SK-N-MC (cell line): Measurements from ENCODE around the gene UBE2G1.
"Not testable (repeated sequence)": the region's sequence is repeated elsewhere in the genome, so short reads cannot be mapped to it uniquely, and the experiment has no call there.

Experiments
- DNase-seq: peaks from one replicate; pipeline ENCODE4 v3.0.0-alpha.2; 2011; ENCODE audit warnings: low read depth, low spot score
- H3K27ac ChIP-seq: fragments of 200-600 bp; sonication (generic); 2 replicates; pipeline ENCODE4 v1.5.1; 2016; ENCODE audit warnings: mixed run types
- H3K36me3 ChIP-seq: fragments of 200-600 bp; sonication (generic); 2 replicates; pipeline ENCODE4 v1.6.1; 2017; ENCODE audit warnings: antibody characterized with exemption, low read length, mixed read lengths; ENCODE audit not compliant: insufficient read depth
- H3K4me3 ChIP-seq: fragments of 200-600 bp; sonication (generic); 2 replicates; pipeline ENCODE4 v1.5.1; 2016
- H3K9ac ChIP-seq: fragments of 200-600 bp; sonication (generic); 2 replicates; pipeline ENCODE4 v1.8.0; 2017; ENCODE audit warnings: mixed run types, mixed read lengths; ENCODE audit not compliant: insufficient read length
- H3K9me3 ChIP-seq: fragments of 200-600 bp; sonication (generic); 2 replicates; pipeline ENCODE4 v1.6.1; 2017; ENCODE audit warnings: low read depth, mild to moderate bottlenecking, antibody characterized with exemption, low read length, moderate library complexity, mixed read lengths
- EZH2 ChIP-seq: fragments of 200-600 bp; sonication (generic); IDR thresholded peaks from one replicate; pipeline ENCODE4 v1.6.1; 2017; ENCODE audit warnings: antibody characterized with exemption
- FOXP2 ChIP-seq: optimal IDR thresholded peaks from 2 replicates; pipeline ENCODE3; 2011; ENCODE audit warnings: mild to moderate bottlenecking, moderate library complexity; ENCODE audit not compliant: insufficient read depth; ENCODE audit errors: extremely low read length, control extremely low read depth
- POLR2AphosphoS5 ChIP-seq: IDR thresholded peaks from 2 replicates; pipeline ENCODE4 v1.6.1; 2012; ENCODE audit warnings: mild to moderate bottlenecking, low read depth, low read length, borderline replicate concordance

UBE2G1 gene

DNA sequence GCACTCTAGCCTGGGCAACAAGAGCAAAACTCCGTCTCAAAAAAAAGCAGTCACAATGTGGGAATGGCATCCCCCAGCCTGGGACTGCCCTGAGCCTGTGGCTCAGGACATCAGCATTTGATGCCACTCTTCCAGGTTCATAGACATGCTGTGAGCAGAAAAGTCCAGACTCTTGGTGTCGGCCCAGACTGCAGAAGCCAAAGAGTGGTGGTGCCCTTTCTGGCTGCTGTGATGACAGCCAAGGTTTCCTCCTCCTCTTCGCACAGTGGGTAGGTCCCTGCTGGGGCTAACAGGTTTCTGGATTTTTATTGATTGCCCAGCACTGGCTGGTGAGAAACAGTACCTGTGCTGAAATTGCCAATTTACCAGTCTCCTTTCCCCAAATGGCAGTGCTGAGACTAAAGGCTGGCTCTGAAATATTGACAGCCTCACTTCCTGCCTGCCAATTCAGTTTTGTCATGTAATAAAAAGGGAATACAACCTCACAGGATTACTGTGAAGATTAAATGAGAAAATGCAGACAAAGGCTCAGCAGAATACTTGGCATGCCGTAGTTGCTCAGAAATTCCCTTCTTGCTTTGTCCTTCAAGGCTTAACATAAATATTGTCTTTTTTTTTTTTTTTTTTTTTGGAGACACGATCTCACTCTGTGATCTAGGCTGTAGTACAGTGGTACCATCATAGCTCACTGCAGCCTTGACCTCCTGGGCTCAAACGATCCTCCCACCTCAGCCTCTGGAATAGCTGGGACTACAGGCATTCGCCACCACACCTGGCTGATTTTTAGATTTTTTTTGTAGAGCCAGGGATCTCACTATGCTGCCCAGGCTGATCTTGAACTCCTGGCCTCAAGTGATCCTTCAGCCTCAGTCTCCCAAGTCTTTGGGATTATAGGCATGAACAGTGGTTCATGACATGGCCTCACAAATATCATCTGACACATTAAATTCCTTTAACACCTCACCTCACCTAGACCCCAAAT lies 15.5 kb upstream of the UBE2G1 start:
- TF ChIP-seq FOXP2 (no peak), POLR2AphosphoS5 (no peak), EZH2 (no peak)
- Histone ChIP-seq H3K27ac (no peak overlapping the region), H3K36me3 (no peaks in the 10 kb centered on the region), H3K4me3 (no peak overlapping the region), H3K9me3 (no peaks in the 10 kb centered on the region), H3K9ac (no peak overlapping the region)
- no peak for DNase-seq

DNA sequence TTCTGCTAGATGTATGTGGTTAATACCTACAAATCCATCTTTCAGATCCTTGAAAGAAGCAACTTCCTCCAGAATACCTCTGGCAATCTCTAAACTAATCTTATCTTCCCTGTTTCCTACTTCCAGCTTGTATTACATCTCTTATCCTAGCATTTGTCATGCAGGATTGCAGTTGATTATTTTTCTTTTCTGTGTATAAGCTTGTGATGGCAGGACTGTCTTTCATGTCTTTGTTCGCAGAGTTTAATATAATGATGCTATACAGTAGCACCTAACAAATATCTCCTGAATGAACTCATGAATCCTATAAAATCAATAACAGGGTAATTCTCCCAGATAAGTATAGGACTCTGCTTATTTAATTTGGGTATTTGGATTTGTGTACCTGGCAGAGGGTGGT lies 12.2 kb upstream of the UBE2G1 start:
- Histone ChIP-seq H3K9ac (no peak overlapping the region), H3K27ac (no peak overlapping the region), H3K4me3 (no peak overlapping the region), H3K9me3 (no peaks in the 10 kb centered on the region), H3K36me3 (no peaks in the 10 kb centered on the region)
- TF ChIP-seq FOXP2 = no peak
- TF ChIP-seq EZH2 = no peak
- no peak for TF ChIP-seq POLR2AphosphoS5
- DNase-seq = no peak

DNA sequence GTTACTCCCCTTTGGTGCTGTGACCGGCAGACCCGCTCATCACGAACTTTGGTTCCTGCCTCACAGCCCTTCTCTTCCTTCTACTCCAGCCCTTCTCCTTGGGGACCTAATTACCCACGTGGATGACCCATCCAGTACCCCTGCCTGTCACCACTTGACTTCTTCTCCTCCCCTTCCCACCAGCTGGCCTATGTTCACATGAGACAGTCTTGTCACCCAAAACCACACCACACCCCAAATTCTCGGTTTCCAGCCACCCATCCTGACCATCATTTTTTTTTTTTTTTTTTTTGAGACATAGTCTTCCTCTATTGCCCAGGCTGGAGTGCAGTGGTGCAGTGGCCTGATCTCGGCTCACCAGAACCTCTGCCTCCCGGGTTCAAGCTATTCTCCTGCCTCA lies 10.8 kb upstream of the UBE2G1 start:
- not testable (repeated sequence) for H3K27ac ChIP-seq, H3K36me3 ChIP-seq, DNase-seq, H3K9me3 ChIP-seq, H3K4me3 ChIP-seq, H3K9ac ChIP-seq

DNA sequence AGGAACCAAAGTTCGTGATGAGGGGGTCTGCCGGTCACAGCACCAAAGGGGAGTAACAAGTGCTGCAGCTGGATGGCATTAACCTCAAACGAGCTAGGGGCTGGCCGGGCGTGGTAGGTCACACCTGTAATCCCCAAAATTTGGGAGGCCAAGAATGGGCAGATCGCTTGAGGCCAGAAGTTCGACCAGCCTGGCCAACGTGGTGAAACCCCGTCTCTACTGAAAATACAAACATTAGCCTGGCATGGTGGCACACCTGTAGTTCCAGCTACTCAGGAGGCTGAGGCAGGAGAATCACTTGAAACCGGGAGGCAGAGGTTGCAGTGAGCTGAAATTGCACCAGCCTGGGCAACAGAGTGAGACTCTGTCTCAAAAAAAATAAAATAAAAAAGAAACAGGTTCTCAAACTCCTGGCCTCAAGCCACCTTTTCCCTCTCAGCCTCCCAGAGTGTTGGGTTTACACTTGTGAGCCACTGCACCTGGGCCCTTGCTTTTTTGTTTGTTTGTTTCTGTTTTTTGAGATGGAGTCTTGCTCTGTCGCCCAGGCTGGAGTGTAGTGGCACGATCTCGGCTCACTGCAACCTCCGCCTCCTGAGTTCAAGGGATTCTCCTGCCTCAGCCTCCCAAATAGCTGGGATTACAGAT lies 9.4 kb upstream of the UBE2G1 start:
- H3K9ac ChIP-seq, H3K36me3 ChIP-seq, H3K27ac ChIP-seq, H3K9me3 ChIP-seq, H3K4me3 ChIP-seq, DNase-seq: not testable (repeated sequence)

DNA sequence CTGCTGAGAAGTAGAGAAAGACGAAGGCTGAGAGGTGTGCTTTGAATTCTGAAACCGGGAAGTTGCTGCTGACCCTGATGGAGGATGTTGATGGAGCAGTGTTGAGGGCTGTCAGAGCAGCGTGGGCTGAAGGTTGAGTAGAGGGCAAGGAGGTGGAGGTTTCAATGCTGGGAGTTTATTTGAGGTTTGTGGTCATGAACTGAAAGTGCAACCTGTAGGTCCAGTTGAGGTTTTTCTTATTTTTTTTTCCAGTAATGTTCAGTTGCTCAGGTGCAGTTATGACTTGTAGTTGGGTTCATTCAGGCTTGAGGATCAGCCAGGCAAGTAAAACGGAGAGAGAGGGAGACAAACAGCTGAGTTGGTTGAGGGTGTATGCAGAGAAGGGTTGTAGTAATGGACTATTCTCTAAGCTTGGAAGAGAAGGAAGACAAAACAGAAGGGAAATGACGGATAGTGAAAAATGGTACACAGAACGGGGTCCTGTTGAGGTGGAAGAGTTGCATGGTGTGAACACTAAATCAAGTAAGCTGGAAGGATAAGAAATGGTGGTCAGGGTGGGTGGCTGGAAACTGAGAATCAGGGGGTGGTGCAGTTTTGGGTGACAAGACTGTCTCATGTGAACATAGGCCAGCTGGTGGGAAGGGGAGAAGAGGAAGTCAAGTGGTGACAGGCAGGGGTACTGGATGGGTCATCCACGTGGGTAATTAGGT lies 8.7 kb upstream of the UBE2G1 start:
- H3K9ac ChIP-seq = no peak overlapping the region
- no peaks in the 10 kb centered on the region for H3K36me3 ChIP-seq
- H3K27ac ChIP-seq = no peak overlapping the region
- no peaks in the 10 kb centered on the region for H3K9me3 ChIP-seq
- TF ChIP-seq FOXP2 (no peak), POLR2AphosphoS5 (no peak), EZH2 (no peak)
- DNase-seq = no peak
- H3K4me3 ChIP-seq = no peak overlapping the region

DNA sequence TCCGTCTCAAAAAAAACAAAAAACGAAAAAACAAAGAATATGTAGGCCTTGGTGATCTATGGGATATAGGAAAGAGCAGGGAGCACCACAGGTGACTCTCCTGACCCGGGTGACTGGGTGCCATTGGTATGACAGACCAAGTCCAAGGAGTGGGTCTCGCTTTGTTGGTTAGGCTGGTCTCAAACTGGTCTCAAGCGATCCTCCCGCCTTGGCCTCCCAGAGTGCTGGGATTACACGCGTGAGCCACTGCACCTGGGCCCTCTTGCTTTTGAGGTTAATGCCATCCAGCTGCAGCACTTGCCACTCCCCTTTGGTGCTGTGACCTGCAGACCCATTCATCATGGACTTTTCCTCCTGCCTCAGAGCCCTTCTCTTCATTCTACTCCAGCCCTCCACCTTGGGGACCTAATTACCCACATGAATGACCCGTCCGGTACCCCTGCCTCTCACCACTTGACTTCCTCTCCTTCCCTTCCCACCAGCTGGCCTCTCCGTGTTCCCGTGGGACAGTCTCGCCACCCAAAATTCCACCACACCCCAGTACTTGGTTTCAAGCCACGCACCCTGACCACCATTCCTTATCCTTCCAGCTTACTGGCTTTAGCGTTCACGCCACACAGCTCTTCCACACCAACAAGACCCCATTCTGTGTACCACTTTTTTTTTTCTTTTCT lies 3.2 kb upstream of the UBE2G1 start:
- H3K4me3 ChIP-seq = no peak overlapping the region
- no peaks in the 10 kb centered on the region; the same call in 1 of the 2 replicates for H3K36me3 ChIP-seq
- no peak for DNase-seq
- no peaks in the 10 kb centered on the region for H3K9me3 ChIP-seq
- H3K9ac ChIP-seq = no peak overlapping the region
- no peak for TF ChIP-seq EZH2
- no peak for TF ChIP-seq FOXP2
- no peak for TF ChIP-seq POLR2AphosphoS5
- H3K27ac ChIP-seq = no peak overlapping the region

DNA sequence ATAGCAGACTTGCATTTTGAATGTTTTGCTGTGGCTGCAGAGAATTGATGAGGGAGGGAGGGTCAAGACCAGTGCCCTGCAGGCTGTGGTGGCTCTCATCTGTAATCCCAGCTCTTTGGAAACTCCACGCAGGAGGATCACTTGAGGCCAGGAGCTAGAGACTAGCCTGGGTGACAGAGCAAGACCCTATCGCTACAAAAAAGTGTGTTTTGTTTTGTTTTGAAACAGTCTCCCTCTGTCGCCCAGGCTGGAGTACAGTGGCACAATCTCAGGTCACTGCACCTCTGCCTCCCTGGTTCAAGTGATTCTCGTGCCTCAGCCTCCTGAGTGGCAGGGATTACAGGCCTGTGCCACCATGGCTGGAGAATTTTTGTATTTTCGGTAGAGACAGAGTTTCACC lies 1.9 kb upstream of the UBE2G1 start:
- H3K27ac ChIP-seq = no peak overlapping the region
- H3K4me3 ChIP-seq = no peak overlapping the region
- DNase-seq = no peak
- H3K9ac ChIP-seq = no peak overlapping the region
- TF ChIP-seq FOXP2 (no peak), POLR2AphosphoS5 (no peak), EZH2 (no peak)
- H3K9me3 ChIP-seq = no peaks in the 10 kb centered on the region
- no peaks in the 10 kb centered on the region; the same call in 1 of the 2 replicates for H3K36me3 ChIP-seq

DNA sequence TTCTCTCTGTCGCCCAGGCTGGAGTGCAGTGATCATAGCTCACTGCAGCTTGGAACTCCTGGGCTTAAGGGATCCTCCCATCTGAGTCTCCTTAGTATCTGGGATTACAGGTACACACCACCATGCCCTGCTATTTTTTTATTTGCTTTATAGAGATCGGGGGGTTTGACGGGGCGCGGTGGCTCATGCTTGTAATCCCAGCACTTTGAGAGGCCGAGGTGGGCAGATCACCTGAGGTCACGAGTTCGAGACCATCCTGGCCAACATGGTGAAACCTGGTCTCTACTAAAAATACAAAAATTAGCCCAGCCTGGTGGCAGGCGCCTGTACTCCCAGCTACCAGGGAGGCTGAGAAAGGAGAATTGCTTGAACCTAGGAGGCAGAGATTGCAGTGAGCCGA lies 702 bp upstream of the UBE2G1 start:
- peak overlapping the region; percentile 88 for H3K4me3 ChIP-seq
- H3K9ac ChIP-seq, DNase-seq, H3K9me3 ChIP-seq: not testable (repeated sequence)
- peaks cover 12% of the 10 kb centered on the region for H3K36me3 ChIP-seq
- peak overlapping the region; percentile 70; the same call in 1 of the 2 replicates for H3K27ac ChIP-seq
